ENCODE data around the gene AKAP13.
"Not testable (repeated sequence)": the region's sequence is repeated elsewhere in the genome, so short reads cannot be mapped to it uniquely, and the experiment has no call there.

Gene AKAP13

GRCh38 chr15:85583923-85584390, 203.6 kb downstream of the AKAP13 start:
- no peak for TF ChIP-seq CTCF (IDR thresholded peaks at IDR 0.05; ENCODE audit: low read depth, low read length, missing control alignments)
- no peak overlapping the region for H3K4me3 ChIP-seq (replicated peaks; ENCODE audit: low read depth, low read length)
- no peak for DNase-seq (ENCODE audit: extremely low read depth, low read depth)

GRCh38 chr15:85584872-85585271, 204.5 kb downstream of the AKAP13 start:
- no peak overlapping the region for H3K4me3 ChIP-seq (replicated peaks; ENCODE audit: low read depth, low read length)
- no peak for DNase-seq (ENCODE audit: extremely low read depth, low read depth)
- no peak for TF ChIP-seq CTCF (IDR thresholded peaks at IDR 0.05; ENCODE audit: low read depth, low read length, missing control alignments)

- H3K4me3 ChIP-seq (replicated peaks; ENCODE audit: low read depth, low read length); DNase-seq (ENCODE audit: extremely low read depth, low read depth): not testable (repeated sequence)
These were observed 205.8 kb downstream of the AKAP13 start for GRCh38 chr15:85586196-85586595.

- TF ChIP-seq CTCF (IDR thresholded peaks at IDR 0.05; ENCODE audit: low read depth, low read length, missing control alignments): no peak
- no peak overlapping the region for H3K4me3 ChIP-seq (replicated peaks; ENCODE audit: low read depth, low read length)
- DNase-seq (ENCODE audit: extremely low read depth, low read depth): peak; percentile 7
These were observed 207.5 kb downstream of the AKAP13 start for GRCh38 chr15:85587707-85588411.

- no peak for TF ChIP-seq CTCF (IDR thresholded peaks at IDR 0.05; ENCODE audit: low read depth, low read length, missing control alignments)
- no peak overlapping the region for H3K4me3 ChIP-seq (replicated peaks; ENCODE audit: low read depth, low read length)
- no peak for DNase-seq (ENCODE audit: extremely low read depth, low read depth)
These were observed 208.3 kb downstream of the AKAP13 start for GRCh38 chr15:85588677-85589076.

GRCh38 chr15:85589851-85590250, 209.4 kb downstream of the AKAP13 start:
- no peak overlapping the region for H3K4me3 ChIP-seq (replicated peaks; ENCODE audit: low read depth, low read length)
- TF ChIP-seq CTCF (IDR thresholded peaks at IDR 0.05; ENCODE audit: low read depth, low read length, missing control alignments): no peak
- DNase-seq (ENCODE audit: extremely low read depth, low read depth): no peak

GRCh38 chr15:85591622-85592021, 211.2 kb downstream of the AKAP13 start:
- no peak for DNase-seq (ENCODE audit: extremely low read depth, low read depth)
- no peak overlapping the region for H3K4me3 ChIP-seq (replicated peaks; ENCODE audit: low read depth, low read length)
- TF ChIP-seq CTCF (IDR thresholded peaks at IDR 0.05; ENCODE audit: low read depth, low read length, missing control alignments): no peak
